SH-SY5Y (cell line): Measurements from ENCODE around the gene PLPP2.

Experiments
- GATA2 ChIP-seq: IDR thresholded peaks from 2 replicates; pipeline ENCODE4 v1.6.1; 2011; ENCODE audit warnings: mild to moderate bottlenecking, low read depth, low read length
- GATA3 ChIP-seq: IDR thresholded peaks from 2 replicates; pipeline ENCODE4 v1.6.1; 2011; ENCODE audit warnings: low read depth, mild to moderate bottlenecking, low read length, moderate library complexity

PLPP2 gene

GRCh38 chr19:275958-276646 lies 15.1 kb downstream of the PLPP2 start:
- TF ChIP-seq GATA2 (no peak), GATA3 (no peak)

DNA sequence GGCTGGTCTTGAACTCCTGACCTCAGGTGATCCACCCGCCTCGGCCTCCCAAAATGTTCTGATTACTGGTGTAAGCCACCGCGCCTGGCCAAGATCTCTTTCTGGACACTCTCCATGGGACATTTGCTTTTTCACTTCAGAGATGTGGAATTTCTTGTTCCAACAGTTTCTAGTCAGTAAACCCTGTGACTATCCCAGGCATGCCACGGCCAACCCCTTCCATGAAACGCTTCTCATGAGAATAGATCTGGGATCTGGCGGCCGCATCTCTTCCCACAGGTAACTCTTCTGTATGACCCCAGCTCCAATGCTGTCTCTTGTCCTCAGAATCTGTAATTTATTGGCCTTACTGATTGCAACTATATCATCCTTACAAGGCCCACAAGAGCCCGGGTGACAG lies 16.2 kb downstream of the PLPP2 start:
- TF ChIP-seq GATA2 (no peak), GATA3 (no peak)

DNA sequence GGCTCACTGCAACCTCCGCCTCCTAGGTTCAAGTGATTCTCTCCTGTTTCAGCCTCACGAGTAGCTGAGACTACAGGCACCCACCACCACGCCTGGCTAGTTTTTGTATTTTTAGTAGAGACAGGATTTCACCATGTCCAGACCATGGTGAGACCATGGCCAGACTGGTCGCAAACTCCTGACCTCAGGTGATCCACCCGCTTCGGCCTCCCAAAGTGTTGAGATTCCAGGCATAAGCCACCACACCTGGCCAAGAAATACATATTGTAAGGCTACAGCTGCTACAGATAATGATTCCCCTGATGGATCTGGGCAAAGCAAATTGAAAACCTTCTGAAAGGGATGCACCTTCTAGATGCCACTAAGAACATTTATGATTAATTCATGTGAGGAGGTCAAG lies 17.8 kb downstream of the PLPP2 start:
- TF ChIP-seq GATA3 (no peak), GATA2 (no peak)

- TF ChIP-seq GATA3, result no peak
- TF ChIP-seq GATA2, result no peak
Observed at GRCh38 chr19:271856-272255, 19.3 kb downstream of the PLPP2 start.

GRCh38 chr19:269241-269640 lies 22.0 kb downstream of the PLPP2 start:
- TF ChIP-seq GATA2 (no peak), GATA3 (no peak)

DNA sequence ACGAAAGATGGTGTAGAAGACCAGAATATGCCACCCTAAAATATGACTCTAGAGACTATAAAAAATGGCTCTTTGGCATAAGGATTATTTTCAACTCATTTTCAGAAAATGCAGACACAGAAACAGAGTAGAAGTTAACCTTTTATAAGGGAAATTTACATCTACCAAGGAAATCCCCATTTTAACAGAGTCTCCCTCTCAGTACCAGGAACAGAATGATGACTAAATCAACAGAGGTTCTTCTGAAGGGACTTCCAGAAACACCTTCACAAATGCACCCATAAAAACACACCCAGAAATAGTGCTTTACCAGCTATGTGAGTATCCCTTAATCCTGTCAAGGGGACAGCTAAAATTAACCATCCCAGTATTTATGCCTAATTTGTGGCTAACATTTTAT lies 29.1 kb downstream of the PLPP2 start:
- no peak for TF ChIP-seq GATA3
- no peak for TF ChIP-seq GATA2

- TF ChIP-seq GATA2 (no peak), GATA3 (no peak)
Observed at GRCh38 chr19:246551-246950, 44.7 kb downstream of the PLPP2 start.

DNA sequence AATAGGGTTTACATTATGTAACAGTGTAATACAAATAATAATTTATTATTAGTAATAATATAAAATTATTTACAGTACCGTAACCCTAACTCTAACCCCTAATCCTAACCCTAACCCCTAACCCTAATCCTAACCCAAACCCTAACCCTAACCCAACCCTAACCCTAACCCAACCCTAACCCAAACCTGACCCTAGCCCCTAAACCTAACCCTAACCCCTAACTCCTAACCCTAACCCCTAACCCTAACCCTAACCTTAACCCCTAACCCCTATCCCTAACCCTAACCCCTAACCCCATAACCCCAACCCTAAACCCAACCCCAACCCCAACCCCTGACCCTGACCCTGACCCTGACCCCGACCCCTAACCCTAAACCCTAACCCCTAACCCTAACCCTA lies 45.7 kb downstream of the PLPP2 start:
- TF ChIP-seq GATA3 (no peak), GATA2 (no peak)
